ENCODE measurements around the gene EYA2.

- TF ChIP-seq, protein P1, sequence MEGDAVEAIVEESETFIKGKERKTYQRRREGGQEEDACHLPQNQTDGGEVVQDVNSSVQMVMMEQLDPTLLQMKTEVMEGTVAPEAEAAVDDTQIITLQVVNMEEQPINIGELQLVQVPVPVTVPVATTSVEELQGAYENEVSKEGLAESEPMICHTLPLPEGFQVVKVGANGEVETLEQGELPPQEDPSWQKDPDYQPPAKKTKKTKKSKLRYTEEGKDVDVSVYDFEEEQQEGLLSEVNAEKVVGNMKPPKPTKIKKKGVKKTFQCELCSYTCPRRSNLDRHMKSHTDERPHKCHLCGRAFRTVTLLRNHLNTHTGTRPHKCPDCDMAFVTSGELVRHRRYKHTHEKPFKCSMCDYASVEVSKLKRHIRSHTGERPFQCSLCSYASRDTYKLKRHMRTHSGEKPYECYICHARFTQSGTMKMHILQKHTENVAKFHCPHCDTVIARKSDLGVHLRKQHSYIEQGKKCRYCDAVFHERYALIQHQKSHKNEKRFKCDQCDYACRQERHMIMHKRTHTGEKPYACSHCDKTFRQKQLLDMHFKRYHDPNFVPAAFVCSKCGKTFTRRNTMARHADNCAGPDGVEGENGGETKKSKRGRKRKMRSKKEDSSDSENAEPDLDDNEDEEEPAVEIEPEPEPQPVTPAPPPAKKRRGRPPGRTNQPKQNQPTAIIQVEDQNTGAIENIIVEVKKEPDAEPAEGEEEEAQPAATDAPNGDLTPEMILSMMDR (conservative IDR thresholded peaks at IDR 0.05; ENCODE audit: low read depth, low read length): no peak
- no peak for TF ChIP-seq EZH2 (IDR thresholded peaks at IDR 0.05; ENCODE audit: borderline replicate concordance, low read depth, low read length, poor library complexity, severe bottlenecking)
Observed at GRCh38 chr20:46937157-46937523, 42.5 kb downstream of the EYA2 start.

Measured in A673 (cell line).